ENCODE results near the gene MTCH1. TPM values are rescaled to one million over a fixed set of nuclear protein-coding genes. Genes with fewer than 3 reads are reported as not detected.
A peak's percentile ranks its signal among the peaks of the same experiment; 100 is the strongest.

The MTCH1 gene
- total and polyA plus RNA-seq, 2 of the 4 experiments (the other 2 are of a cell fraction) = 215 to 263 TPM

DNA sequence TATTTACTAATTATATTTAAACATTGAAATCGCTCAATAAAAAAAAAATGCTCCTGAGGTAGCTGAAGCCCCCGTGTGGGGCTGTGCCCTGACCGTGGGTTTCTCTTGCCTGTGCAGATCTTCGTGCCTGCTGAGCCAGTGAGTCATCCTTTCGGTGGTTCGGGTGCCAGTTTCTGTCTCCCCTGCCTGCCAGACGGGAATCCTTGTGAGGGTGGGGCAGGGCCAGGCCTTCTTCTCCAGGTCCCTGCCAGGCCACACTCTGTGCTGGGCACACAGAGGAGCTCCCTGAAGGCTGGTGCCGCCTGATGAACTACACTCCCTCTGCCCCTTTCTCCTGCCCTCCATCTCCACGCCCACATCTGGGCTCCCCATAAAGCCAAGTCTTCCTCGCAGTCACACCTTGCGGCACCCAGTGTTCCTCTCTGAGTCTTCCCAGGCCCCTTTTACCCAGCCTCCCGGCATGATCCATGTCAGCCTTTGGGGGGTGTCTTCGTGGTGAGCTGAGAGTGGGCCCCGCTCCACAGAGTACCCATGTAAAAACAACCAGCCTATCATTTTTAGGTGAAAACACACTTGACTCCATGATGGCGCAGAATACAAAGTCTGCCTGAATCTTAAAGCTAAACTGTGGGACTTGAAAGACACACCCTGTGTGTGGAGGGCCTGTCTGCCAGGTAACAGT lies 38.8 kb upstream of the MTCH1 start:
- H2AK9ac ChIP-seq (replicated peaks; ENCODE audit: low read depth, low read length, poor library complexity) = peak overlapping the region; percentile 31
- no peak overlapping the region for H2BK20ac ChIP-seq (ENCODE audit: low read depth, low read length)
- H3K27ac ChIP-seq (ENCODE audit: insufficient read depth, low read length) = no peak overlapping the region
- no peak for TF ChIP-seq SMC3 (IDR thresholded peaks at IDR 0.05; ENCODE audit: low read depth, low read length)
- ChIA-PET POLR2A (ENCODE audit: unreplicated experiment) (no interaction called here), CTCF (interaction anchor here (0.9 to 1.8 kb wide), 2 partner anchors 10 to 186 kb away, joined by 3 to 5 read pairs; no protein-coding TSS in a partner anchor)
- 80% methylated on average over 2 of the region's 15 CpGs; no CpG with 5 or more reads in 1 of the 2 experiments for WGBS, 2 experiments (ENCODE audit: extremely low coverage in 2 of 2, insufficient read length in 1 of 2)
- no peaks in the 10 kb centered on the region for H3K27me3 ChIP-seq (ENCODE audit: control insufficient read depth, insufficient read depth, low read length)
- no peak overlapping the region for H2BK120ac ChIP-seq (ENCODE audit: low read depth, low read length)
- H2BK5ac ChIP-seq (ENCODE audit: low read depth, low read length, poor library complexity, severe bottlenecking) = no peak overlapping the region
- H3K9me1 ChIP-seq (ENCODE audit: insufficient read depth, low read length) = no peaks in the 10 kb centered on the region
- no peaks in the 10 kb centered on the region for H3K79me1 ChIP-seq (ENCODE audit: low read depth in 1 of 2, low read length in 2 of 2)
- no peaks in the 10 kb centered on the region for H3K9me3 ChIP-seq (ENCODE audit: control insufficient read depth, insufficient read depth, low read length)
- H4K8ac ChIP-seq (ENCODE audit: low read depth in 2 of 2, low read length in 2 of 2) = no peak overlapping the region
- no peak overlapping the region for H3K18ac ChIP-seq (ENCODE audit: low read depth, low read length)
- H4K20me1 ChIP-seq (ENCODE audit: insufficient read depth, low read length) = no peaks in the 10 kb centered on the region
- H3K56ac ChIP-seq (ENCODE audit: extremely low read depth, insufficient read depth, low read length) = no peak overlapping the region
- no peak overlapping the region for H3K23ac ChIP-seq (ENCODE audit: low read depth, low read length)
- no peaks in the 10 kb centered on the region for H3K4me1 ChIP-seq (ENCODE audit: control insufficient read depth, insufficient read depth, low read length)
- H3K4me3 ChIP-seq (ENCODE audit: insufficient read depth, low read depth, low read length) = no peak overlapping the region
- peak; percentile 14 for DNase-seq
- H3K14ac ChIP-seq (replicated peaks; ENCODE audit: low read depth, low read length) = no peak overlapping the region
- dilution Hi-C loops (cut with HindIII; ENCODE audit: low sequenced_read_pairs, unreplicated experiment) = no loop called here
- no peak overlapping the region for H4K5ac ChIP-seq (ENCODE audit: low read depth, low read length)
- no peak overlapping the region for H3K9ac ChIP-seq (ENCODE audit: low read depth, low read length)
- BruUV-seq (replicated peaks) = no TSS peak
- no peak overlapping the region for H2BK15ac ChIP-seq (ENCODE audit: low read depth, low read length)
- no peak for ATAC-seq (ENCODE audit: low read depth)
- in situ Hi-C loops (cut with MboI; ENCODE audit: low sequenced_read_pairs) = loop anchor here (5.0 kb wide), 1 partner anchor 188 kb away; no protein-coding TSS in a partner anchor
- H2AFZ ChIP-seq (replicated peaks; ENCODE audit: low read length, poor library complexity) = no peak overlapping the region
- H4K91ac ChIP-seq (ENCODE audit: insufficient read depth, low read depth, low read length) = no peak overlapping the region
- no peaks in the 10 kb centered on the region for H3K36me3 ChIP-seq (ENCODE audit: control insufficient read depth, insufficient read depth, low read length)
- no peak overlapping the region for H3K4me2 ChIP-seq (ENCODE audit: low read depth, low read length)
- intact Hi-C loops (cut with micrococcal nuclease) = no loop called here
- no peak overlapping the region for H3K4ac ChIP-seq (ENCODE audit: low read depth, low read length)
- H2AK5ac ChIP-seq (ENCODE audit: low read depth, low read length) = no peak overlapping the region

Measured in IMR-90 (cell line).